ENCODE results near the gene SMARCD1. TPM values are rescaled to one million over a fixed set of nuclear protein-coding genes. Genes with fewer than 3 reads are reported as not detected.

Gene SMARCD1
- total and polyA plus RNA-seq, 11 donors, result 8.5 to 35.7 (median 19.3) TPM

DNA sequence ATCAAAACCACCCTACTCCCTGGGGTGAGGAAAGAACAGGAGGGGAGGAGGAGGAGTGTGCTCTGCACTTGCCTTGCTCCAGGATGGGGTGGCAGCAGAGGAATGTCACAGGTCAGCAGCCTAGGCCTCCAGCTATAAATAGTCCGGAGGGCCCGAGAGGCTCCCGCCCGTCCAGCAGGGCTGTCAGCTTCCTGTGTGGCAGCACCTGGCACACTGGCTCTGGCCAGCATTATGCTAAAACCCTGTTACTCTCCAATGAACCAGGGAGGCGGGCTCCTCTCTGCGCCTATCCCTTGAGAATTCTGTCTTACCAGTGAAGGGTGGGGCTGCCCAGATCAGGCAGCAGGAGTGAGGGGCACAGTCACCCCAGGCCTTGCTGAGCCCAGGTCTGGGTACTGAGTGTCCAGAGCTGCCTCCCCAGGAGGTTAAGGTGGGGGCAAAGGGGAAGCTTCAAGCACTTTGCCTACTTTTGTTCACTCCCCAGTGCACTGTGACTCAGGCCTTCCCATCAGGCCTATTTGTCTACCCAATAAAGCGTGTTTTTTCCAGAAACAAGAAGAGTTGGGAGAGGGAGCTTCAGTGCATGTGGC lies 25.7 kb downstream of the SMARCD1 start:
- Histone ChIP-seq H3K27ac (peak overlapping the region; percentile 78 to 100 (median 92)), H3K9me3 (no peaks in the 10 kb centered on the region), H3K36me3 (peaks cover 0 to 14% (median 4%) of the 10 kb centered on the region in 9 donors), H3K27me3 (no peaks in the 10 kb centered on the region), H3K4me3 (peak overlapping the region in 9 of 12 donors; percentile 27 to 99 (median 66)), H3K4me1 (peaks cover 0 to 53% (median 44%) of the 10 kb centered on the region in 12 donors)
- intact Hi-C loops (cut with DNase I), result loop anchor here in 8 of 10 donors (1.0 to 10.0 kb wide), 6 partner anchors 26 to 64 kb away; partner anchors contain the start of genes CERS5 (in 6 of the 8) and SMARCD1 (in 2 of the 8)
- peak; percentile 39 to 64 (median 60) for ATAC-seq
- 17 to 26% (median 21%) methylated on average over 5 to 7 of the region's 7 CpGs for WGBS, 4 donors
- peak; percentile 78 to 92 (median 84) for DNase-seq
- TF ChIP-seq, protein P1, sequence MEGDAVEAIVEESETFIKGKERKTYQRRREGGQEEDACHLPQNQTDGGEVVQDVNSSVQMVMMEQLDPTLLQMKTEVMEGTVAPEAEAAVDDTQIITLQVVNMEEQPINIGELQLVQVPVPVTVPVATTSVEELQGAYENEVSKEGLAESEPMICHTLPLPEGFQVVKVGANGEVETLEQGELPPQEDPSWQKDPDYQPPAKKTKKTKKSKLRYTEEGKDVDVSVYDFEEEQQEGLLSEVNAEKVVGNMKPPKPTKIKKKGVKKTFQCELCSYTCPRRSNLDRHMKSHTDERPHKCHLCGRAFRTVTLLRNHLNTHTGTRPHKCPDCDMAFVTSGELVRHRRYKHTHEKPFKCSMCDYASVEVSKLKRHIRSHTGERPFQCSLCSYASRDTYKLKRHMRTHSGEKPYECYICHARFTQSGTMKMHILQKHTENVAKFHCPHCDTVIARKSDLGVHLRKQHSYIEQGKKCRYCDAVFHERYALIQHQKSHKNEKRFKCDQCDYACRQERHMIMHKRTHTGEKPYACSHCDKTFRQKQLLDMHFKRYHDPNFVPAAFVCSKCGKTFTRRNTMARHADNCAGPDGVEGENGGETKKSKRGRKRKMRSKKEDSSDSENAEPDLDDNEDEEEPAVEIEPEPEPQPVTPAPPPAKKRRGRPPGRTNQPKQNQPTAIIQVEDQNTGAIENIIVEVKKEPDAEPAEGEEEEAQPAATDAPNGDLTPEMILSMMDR (IDR thresholded peaks at IDR 0.05), result no peak
- TF ChIP-seq POLR2A (IDR thresholded peaks at IDR 0.05), result no peak

DNA sequence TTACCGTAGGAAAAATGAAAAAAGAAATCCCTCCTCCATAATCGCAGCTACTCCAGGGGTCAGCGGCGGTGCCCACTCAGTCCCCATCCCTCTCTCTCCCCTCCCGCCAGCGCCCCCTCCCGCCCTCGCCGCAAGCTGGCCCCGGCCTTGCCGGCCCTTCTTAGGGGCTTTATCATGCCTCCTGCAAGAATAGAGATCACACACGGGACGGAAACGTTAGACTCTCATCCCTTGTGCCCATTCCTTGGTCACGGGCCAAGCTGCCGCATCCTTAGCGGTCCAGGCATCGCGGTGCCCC lies 26.2 kb downstream of the SMARCD1 start:
- WGBS, 4 donors, result 6 to 21% (median 11%) methylated on average over 14 to 19 of the region's 19 CpGs

DNA sequence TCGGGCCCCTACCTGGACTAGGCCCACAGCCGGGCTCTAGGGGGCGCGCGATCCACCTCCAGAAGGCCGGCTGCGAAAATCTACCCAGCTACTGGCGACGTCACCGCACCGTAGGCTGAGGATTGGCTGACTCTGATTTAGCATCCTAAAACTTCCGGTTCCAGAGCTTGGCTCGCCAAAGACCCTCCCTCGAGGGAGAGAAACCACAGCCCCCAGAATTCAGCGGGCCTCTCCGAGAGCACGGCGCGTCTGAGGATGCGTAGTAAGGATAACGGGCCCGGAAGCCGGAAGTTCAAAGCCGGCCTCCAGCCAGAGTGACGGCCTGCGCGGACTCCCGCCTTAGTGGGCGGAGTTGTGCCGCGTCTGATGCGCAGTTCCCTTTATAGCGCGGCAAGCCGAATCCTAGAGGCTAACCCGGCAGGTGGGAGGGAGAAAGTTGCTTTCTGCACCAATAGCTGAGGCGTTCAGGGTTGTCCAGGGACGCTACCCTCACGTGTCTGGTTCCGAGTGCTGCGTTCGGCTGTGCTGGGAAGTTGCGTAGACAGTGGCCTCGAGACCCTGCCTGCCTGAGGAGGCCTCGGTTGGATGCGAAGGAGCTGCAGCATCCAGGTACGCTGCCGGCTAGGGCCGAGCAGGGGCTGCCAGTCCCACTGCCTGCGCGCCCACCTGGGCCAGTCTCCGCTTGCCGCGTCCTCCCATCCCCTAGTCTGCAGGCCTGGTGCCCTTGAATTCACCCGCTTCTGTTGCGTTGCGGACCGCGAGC lies 26.7 kb downstream of the SMARCD1 start, which contains the start of gene COX14:
Gene COX14 (plus strand): TSS at position 544 of the 763 bp plus-strand sequence. CDS start 7,808 bp downstream, outside the sequence.
- Histone ChIP-seq H3K4me1 (peaks cover 0 to 62% (median 48%) of the 10 kb centered on the region in 12 donors), H3K4me3 (peak within 1 kb of the TSS; percentile 66 to 99 (median 89)), H3K27ac (peak within 1 kb of the TSS; percentile 90 to 100 (median 96)), H3K9me3 (no peaks in the 10 kb centered on the region), H3K36me3 (peaks cover 0 to 24% (median 13%) of the 10 kb centered on the region in 9 donors), H3K27me3 (no peaks in the 10 kb centered on the region)
- peak; percentile 99 for DNase-seq
- TF ChIP-seq POLR2A (IDR thresholded peaks at IDR 0.05), result peak in 1 of 2 donors; percentile 97
- TF ChIP-seq, protein P1 (IDR thresholded peaks at IDR 0.05), result peak; percentile 87 to 99 (median 94)
- intact Hi-C loops (cut with DNase I), result loop anchor here in 8 of 10 donors (1.0 to 10.0 kb wide), 6 partner anchors 27 to 63 kb away; partner anchors contain the start of genes CERS5 (in 7 of the 8) and SMARCD1 (in 2 of the 8)
- 0% methylated on average over 11 to 59 of the region's 59 CpGs for WGBS, 4 donors
- ATAC-seq, result peak; percentile 89 to 94 (median 92)

More for the DNA sequence above, 26.2 kb downstream of the SMARCD1 start:
- Histone ChIP-seq H3K36me3 (peaks cover 0 to 18% (median 9%) of the 10 kb centered on the region in 9 donors), H3K9me3 (no peaks in the 10 kb centered on the region), H3K27ac (peak overlapping the region; percentile 78 to 100 (median 92)), H3K4me1 (peaks cover 0 to 58% (median 45%) of the 10 kb centered on the region in 12 donors), H3K4me3 (peak overlapping the region in 10 of 12 donors; percentile 27 to 99 (median 54)), H3K27me3 (no peaks in the 10 kb centered on the region)
- TF ChIP-seq, protein P1 (IDR thresholded peaks at IDR 0.05), result no peak
- no peak for TF ChIP-seq POLR2A (IDR thresholded peaks at IDR 0.05)
- ATAC-seq (peak in 2 of 4 donors; percentile 0 to 1), DNase-seq (no peak)
- intact Hi-C loops (cut with DNase I), result loop anchor here in 8 of 10 donors (1.0 to 10.0 kb wide), 6 partner anchors 26 to 63 kb away; partner anchors contain the start of genes CERS5 (in 6 of the 8) and SMARCD1 (in 2 of the 8)
